ENCODE data around the gene ZNF646.

Gene ZNF646

GRCh38 chr16:31109622-31110021 lies 35.4 kb downstream of the ZNF646 start:
- no peak for DNase-seq (ENCODE audit: low spot score)

DNA sequence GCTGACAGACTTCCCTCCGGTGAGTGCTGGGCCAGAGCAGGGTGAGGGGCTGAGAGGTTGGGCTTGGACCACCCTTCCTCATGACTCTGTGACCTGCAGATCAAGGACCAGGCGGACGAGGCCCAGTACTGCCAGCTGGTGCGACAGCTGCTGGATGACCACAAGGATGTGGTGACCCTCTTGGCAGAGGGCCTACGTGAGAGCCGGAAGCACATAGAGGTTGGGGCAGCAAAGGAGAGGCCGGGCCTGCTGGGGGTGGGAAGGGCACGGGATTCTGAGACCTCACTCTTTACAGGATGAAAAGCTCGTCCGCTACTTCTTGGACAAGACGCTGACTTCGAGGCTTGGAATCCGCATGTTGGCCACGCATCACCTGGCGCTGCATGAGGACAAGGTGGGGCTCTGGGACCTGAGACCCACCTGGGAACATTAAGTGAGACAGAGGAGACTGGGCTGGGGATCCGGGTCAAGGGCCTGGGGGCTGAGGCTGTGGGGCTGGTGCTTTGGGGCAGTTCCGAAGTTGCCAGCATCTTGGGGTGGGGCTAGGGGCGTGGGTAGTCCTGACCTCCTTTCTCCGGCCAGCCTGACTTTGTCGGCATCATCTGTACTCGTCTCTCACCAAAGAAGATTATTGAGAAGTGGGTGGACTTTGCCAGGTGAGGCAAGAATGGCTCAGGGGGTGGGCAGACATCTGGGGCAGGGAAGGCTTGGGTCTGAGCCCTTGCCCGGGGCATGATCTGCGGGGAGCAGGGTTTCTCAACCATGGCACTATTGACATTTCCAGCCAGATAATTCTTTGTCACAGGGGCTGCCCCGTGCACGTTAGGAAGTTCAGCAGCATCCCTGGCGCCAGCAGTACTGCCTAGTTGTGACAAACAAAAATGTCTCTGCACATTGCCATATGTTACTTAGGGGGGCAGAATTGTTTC lies 36.1 kb downstream of the ZNF646 start:
- DNase-seq (ENCODE audit: low spot score), result no peak

- DNase-seq (ENCODE audit: low spot score), result no peak
Observed at GRCh38 chr16:31111881-31112466, 37.8 kb downstream of the ZNF646 start.

DNA sequence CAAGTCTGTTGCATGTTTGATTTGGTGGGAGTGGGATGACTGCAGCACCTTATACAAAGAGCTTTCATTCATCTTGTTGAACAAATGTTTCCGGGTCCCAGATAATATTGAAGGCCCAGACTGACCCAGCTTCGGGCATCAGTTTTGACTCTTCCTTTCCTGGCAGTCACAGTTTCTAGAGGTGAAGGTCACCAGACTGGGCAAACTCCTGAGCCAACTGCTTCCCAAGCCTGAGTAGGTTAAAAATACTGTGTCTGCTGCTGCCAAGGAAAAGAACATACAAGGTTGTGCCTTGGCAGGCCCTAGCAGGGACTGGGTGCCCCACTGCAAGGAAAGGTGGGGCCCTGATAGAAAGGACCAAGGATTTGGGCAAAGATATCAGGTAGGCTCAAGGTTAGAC lies 38.5 kb downstream of the ZNF646 start:
- no peak for DNase-seq (ENCODE audit: low spot score)

DNA sequence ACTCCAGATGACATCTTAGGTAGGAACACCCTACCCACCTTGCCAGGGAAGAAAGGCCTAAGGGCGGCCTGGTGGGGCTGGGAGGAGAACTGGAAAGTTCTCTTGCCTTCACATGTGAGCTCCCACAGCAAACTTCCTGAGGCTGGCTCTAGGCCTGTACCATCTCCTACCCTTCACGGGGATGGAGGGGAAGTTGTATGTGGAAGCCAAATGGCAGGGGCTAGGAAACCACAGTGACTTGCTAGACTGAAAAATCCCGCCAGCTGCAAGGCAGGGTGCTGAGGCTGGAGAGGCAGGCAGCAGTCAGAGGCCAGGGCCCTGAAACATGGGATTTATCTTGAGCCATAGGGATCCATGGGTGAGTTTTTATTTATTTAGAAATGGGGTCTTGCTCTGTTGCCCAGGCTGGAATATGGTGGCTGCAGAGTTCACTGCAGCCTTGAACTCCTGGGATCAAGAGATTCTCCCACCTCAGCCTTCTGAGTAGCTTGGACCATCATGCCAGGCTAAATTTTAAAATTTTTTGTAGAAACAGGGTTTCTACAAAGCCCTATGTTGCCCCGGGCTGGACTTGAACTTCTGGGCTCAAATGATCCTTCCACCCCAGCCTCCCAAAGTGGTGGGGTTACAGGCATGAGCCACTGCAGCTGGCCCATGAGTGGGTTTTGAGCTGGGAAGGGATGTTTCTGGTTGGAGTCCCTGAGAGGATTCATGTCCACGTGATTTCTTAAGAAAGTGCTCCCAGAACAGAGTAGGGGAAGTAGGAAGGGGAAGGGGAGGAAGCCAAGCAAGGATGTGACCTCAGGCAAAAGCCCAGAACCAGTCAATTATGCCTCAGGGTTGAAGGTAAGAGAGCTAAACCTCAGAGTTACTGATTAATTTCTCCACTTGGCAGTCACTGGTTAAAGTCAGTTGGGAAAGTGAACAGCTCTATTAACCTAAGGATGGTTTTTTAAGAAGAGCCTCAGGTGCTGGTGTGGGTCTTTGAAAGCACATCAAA lies 39.2 kb downstream of the ZNF646 start:
- no peak for DNase-seq (ENCODE audit: low spot score)

- no peak for DNase-seq (ENCODE audit: low spot score)
Observed at GRCh38 chr16:31114468-31114867, 40.2 kb downstream of the ZNF646 start.

GRCh38 chr16:31117384-31118222 lies 43.4 kb downstream of the ZNF646 start, which contains the start of gene KAT8:
TSS of gene KAT8 (plus strand) at chr16:31117664. CDS start at chr16:31117682, 18 bp downstream.
- DNase-seq (ENCODE audit: low spot score), result peak; percentile 97

DNA sequence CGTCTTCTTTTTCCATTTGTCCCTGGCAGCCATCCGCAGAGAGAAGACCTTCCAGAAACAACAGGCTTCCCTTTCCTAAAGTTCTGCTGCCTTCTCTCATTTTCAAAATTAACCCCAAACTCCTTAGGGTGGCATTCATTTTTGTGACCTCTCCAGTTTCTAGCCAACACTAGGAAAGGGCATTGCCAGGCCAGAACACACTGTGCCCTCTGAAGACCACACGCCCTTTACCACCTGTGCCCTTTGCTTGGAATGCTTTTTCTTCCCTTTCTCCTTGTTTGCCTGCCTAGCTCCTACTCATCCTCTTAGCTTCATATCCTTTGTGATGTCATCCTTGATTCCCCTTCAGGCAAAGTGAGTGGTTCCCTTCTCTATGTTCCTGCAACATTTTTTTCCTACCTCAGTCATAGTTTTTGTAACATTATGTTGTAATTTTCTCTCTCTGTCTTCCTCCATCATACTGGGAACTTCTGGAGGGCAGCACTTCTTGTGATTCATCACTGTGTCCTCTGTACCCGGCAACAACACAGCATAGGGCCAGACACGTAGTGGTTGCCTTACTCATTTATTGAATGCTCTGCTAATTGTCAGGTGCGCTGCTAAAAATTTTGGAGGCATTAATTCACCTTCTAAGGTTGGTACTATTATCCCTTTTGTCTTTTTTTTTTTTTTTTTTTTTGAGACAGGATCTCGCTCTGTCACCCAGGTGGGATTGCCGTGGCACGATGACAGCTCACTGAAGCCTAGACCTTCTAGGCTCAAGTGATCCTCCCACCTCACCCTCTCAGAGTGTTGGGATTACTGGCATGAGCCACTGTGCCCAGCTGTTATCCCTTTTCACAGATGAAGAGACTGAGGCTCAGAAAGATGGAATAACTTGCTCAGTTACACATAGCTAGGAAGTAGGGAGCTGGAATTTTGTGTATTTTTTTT lies 44.3 kb downstream of the ZNF646 start:
- DNase-seq (ENCODE audit: low spot score), result no peak

DNA sequence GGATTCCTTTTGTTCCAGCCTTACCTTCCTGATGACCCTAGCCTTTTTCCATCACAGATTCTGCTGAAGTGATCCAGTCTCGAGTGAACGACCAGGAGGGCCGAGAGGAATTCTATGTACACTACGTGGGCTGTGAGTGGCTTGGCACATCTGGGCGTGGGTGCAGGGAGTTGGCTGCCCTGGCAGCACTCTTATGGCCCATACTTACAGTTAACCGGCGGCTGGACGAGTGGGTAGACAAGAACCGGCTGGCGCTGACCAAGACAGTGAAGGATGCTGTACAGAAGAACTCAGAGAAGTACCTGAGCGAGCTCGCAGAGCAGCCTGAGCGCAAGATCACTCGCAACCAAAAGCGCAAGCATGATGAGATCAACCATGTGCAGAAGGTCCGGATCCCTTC lies 45.9 kb downstream of the ZNF646 start:
- DNase-seq (ENCODE audit: low spot score), result no peak

- no peak for DNase-seq (ENCODE audit: low spot score)
Observed at GRCh38 chr16:31125844-31126243, 51.6 kb downstream of the ZNF646 start.

DNA sequence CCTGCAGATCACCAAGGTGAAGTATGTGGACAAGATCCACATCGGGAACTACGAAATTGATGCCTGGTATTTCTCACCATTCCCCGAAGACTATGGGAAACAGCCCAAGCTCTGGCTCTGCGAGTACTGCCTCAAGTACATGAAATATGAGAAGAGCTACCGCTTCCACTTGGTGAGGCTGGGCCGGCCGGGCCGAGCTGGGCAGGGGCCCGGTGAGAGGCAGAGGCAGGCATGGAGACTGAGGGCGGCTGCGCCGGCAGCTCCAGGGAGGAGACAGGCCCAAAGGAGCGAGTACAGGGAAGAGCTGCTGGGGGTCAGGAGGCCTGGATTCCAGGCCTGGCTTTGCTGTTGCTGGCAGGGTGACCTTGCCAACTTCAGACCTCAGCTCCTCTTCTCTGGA lies 53.0 kb downstream of the ZNF646 start:
- no peak for DNase-seq (ENCODE audit: low spot score)

DNA sequence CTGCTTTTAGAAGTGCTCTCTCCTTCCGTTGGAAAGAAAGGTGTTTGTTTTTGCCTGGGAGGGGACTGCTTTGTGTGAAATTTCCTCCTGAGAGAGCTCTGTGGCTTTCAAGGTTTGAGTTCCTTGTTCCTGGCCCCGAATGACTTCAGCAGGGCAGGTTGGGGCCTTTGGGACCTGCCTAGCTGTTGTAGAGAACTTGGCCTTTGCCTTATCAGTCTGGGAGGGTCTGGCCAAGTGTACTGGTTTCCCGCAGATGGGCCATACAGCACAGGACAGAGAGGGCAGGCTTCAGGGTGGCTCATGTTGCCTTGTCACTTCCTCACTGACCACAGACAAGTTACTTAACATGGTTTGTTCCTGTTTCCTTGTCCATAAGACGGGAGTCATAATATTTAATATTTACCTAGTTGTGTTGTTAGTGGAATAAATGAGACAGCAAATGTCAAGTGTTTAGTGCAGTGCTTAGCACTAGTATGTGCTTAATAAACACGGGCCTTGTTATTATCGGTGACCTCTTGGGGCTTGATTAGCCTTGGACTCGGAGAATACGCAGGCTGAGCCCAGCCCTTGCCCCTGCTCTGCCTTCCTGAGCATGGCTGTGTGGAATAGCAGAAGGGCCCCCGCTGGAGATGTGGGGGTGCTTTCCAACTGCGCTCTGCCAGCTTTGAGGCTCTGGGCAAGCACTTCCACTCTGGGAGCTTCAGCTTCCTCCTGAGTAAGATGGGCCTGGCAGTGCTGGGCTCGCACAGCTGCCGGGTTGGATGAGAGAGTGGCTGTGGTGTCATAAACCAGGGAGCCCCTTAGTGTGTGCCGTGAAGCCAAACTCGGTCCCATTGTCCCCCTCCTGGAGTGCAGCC lies 54.7 kb downstream of the ZNF646 start:
- peak; percentile 12 for DNase-seq (ENCODE audit: low spot score)

GRCh38 chr16:31129568-31130335 lies 55.5 kb downstream of the ZNF646 start:
- no peak for DNase-seq (ENCODE audit: low spot score)

- no peak for DNase-seq (ENCODE audit: low spot score)
Observed at GRCh38 chr16:31130336-31130891, 56.2 kb downstream of the ZNF646 start.

DNA sequence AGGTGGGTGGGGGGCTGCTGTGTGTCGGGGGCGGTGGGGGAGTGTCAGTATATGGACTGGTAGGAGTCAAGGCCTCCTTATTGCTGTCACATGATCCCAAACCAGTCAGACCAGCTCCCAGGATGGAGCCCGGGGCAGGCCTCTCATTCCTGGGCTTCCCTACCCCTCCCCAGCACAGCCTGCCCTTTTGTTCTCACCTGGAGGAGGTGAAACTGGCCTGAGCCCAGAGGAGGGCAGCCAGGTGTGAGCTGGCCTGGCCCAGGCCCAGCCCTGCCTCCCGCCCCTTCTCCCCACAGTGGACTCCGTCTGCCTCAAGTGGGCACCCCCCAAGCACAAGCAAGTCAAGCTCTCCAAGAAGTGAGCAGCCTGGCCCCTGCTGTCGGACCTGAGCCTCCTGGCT lies 56.7 kb downstream of the ZNF646 start:
- no peak for DNase-seq (ENCODE audit: low spot score)

- no peak for DNase-seq (ENCODE audit: low spot score)
Observed at GRCh38 chr16:31131416-31131815, 57.2 kb downstream of the ZNF646 start.

DNA sequence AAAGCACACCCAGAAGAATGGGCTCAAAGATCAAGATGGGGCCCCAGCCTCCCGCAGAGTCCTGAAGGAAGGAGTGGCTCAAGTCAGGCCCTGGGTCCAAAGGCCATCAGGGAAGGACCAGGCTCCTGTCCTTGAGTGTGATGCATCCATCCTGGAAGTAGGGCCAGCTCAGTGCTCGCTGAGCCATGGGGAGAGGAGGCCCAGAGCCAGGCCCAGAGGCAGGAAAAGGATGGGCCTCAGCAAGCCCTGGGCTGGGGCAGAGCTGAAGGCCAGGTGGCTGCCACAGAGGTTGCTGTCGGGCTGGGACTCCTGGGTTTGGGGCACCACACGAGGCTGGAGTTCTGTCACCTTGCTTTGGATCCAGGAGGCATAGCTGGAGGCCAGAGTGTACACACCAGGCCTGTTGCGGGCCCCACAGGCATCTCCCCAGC lies 57.6 kb downstream of the ZNF646 start:
- DNase-seq (ENCODE audit: low spot score), result no peak
